Stimulated activated CD4-positive, alpha-beta T cell treated with anti-CD3 and anti-CD28 coated beads, Interleukin-1b, Interleukin-23, amount 100 ng/mL, for 1 hour (primary cell): Measurements from ENCODE around the gene ATP13A2.
"Not testable (repeated sequence)": the region's sequence is repeated elsewhere in the genome, so short reads cannot be mapped to it uniquely, and the experiment has no call there.

Experiments
- DNase-seq, 2 donors: peaks; one replicate each; pipeline ENCODE4 v3.0.0-alpha.2; 2020; ENCODE audit warnings: low read depth in 2 of 2

The ATP13A2 gene

DNA sequence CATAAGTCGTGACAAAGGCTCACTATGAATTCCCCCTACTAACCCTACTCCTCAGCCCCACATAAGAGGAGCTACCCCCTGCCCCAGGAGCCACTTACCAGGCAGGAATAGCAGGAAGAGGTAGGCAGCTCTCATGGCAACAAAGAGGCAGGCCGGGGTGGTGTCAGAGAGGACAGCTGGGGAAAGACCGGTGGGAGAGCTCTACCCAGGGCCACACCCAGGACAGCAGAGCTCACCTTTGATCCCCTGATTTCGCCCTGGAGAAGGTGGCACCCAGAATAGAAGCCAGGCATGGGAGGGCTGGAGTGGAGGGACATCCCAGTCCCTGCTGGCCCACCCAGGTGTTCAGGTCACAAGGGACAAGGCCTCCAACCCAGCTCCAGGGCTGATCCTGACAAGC lies 33.6 kb downstream of the ATP13A2 start:
- DNase-seq: no peak

DNA sequence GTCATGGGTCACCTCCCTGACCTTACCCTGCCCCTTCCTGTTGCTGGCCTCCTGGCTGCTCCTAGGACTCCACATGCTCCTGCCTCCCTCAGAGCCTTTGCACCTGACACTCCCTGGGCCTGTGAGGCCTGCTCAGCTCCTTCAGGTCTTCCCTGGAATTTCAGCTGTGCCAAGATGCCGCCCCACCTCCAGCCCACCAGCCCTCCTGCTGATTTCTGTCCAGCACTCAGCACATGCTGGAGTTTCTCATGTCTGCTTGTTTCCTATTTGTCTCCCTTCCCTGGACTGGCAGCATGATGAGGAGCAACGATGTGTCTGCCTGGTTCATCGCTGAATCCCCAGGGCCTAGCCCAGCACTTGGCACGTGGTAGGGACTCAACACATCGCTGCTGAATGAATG lies 34.4 kb downstream of the ATP13A2 start:
- DNase-seq: no peak

- no peak for DNase-seq
Measured at GRCh38 chr1:16976966-16977365, 34.8 kb downstream of the ATP13A2 start.

DNA sequence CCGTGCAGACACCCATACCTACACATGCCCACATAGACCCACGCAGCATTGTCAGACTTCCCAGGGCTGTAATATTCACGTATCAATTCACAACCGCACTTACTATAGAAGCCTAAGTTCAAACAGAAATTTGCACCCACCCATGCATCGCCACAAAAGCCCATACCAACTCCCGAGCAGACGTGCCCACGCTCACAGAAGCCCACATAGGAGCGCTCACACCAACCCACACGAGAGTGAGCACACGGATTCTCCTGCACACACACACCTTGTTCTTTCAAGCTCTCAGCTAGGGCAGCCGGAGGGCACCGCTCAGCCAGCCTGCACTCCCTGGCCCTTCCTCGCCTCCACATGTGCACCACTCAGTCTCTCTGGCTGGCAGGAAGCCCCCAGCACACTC lies 35.9 kb downstream of the ATP13A2 start:
- DNase-seq: no peak

GRCh38 chr1:16975211-16975610 lies 36.5 kb downstream of the ATP13A2 start:
- DNase-seq: no peak

DNA sequence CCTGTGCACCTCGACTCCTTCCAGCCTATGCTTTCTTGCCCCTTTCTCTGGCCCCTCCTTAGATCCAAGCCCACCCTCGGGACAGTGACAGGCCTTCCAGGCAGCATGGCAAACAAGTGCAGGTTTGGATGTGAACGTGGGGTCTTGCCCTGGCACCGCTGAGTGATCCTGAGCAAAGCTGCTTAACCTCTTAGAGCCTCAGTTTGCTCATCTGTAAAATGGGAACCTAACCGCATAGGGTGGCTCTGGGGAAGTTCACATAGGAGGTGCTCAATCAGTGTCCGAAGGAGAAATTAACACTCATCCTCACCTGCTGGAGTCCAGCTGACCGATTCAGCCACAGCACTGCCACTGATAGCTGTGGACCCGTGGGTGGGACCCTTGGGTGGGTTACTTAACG lies 38.5 kb downstream of the ATP13A2 start:
- no peak for DNase-seq

GRCh38 chr1:16972189-16972895 lies 39.4 kb downstream of the ATP13A2 start:
- no peak for DNase-seq

GRCh38 chr1:16971341-16972188 lies 40.2 kb downstream of the ATP13A2 start:
- no peak for DNase-seq

DNA sequence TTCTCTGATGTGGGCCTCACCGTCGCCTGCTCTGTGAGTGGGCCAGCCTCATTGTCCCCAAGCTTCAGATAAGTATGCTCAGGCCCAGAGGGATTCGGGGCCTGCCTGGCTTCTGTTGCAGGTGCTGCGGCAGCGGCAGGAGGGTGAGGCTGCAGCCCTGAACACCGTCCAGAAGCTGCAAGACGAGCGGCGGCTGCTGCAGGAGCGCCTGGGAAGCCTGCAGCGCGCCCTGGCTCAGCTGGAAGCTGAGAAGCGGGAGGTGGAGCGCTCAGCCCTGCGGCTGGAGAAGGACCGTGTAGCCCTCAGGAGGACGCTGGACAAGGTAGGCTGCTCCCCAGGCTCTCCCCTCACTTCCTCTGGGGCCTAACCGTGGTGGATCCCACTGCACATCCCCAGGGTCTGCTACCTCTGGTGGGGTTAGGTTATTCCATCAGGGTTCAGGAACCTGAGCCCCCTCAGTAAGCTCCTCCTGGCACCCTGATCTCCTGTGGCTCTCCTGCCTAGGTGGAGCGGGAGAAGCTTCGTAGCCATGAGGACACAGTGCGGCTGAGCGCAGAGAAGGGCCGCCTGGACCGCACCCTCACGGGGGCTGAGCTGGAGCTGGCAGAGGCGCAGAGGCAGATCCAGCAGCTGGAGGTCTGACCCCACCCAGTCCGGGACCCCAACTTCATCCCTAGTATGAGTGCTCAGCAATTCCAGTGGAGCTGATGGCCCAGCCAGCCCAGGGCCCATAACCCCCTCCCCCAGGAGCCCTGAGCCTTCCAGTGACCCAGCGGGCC lies 41.4 kb downstream of the ATP13A2 start:
- no peak for DNase-seq

DNA sequence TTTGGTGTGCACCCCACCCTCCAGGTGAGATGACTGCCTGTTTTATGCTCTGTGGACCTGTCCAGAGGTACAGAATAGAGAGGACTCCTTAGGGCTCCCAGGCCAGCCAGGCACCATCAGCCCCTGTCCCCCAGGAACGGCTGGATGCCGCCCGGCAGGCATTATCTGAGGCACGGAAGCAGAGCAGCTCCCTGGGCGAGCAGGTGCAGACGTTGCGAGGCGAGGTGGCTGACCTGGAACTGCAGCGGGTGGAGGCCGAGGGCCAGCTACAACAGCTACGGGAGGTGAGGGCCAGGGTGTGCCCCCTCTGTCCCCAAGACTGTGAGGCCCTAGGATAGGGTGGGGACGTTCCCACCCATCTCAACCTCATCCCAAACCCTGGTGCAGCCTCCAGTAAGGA lies 42.1 kb downstream of the ATP13A2 start:
- no peak for DNase-seq

DNA sequence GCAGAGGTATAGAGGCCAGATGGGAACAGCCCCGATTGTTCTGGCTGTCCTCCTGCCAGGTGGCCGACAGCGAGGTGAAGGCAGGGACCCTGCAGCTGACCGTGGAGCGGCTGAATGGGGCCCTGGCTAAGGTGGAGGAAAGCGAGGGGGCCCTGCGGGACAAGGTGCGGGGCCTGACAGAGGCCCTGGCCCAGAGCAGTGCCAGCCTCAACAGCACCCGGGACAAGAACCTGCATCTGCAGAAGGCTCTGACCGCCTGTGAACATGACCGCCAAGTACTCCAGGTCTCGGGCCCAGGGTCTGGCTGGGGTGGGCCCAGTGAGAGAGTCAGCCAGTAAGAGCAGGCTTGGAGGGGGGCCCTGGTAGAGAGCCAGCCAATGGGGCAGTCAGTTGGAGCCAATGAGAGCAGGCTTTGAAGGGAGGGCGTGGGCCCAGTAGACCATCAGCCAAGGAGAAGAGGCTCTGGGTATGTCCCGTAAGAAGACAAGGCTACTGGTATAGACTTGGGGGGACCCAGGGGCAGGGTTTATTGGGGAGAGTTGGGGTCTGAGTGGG lies 42.6 kb downstream of the ATP13A2 start:
- no peak for DNase-seq

DNA sequence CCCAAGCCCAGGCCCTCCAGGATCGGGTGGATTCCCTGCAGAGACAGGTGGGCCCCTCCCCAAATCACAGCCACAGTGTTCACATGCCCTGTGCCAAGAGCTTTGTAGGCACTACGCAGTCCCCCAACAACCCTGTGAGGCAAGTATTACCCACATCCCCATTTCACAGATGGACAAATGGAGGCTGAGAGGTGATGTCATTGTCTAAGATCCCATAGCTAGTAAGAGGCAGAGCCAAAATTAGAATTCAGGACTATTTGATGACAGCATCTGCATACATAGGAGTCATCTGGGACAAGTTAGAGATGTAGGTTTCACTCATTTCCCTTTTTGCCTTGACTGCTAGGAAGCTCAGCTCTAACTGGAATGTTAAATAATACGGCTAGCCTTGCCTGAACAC lies 43.4 kb downstream of the ATP13A2 start:
- DNase-seq: no peak

GRCh38 chr1:16967962-16968361 lies 43.8 kb downstream of the ATP13A2 start:
- DNase-seq: no peak

- no peak for DNase-seq
Measured at GRCh38 chr1:16967095-16967575, 44.6 kb downstream of the ATP13A2 start.

- no peak for DNase-seq
Measured at GRCh38 chr1:16966282-16966681, 45.4 kb downstream of the ATP13A2 start.

DNA sequence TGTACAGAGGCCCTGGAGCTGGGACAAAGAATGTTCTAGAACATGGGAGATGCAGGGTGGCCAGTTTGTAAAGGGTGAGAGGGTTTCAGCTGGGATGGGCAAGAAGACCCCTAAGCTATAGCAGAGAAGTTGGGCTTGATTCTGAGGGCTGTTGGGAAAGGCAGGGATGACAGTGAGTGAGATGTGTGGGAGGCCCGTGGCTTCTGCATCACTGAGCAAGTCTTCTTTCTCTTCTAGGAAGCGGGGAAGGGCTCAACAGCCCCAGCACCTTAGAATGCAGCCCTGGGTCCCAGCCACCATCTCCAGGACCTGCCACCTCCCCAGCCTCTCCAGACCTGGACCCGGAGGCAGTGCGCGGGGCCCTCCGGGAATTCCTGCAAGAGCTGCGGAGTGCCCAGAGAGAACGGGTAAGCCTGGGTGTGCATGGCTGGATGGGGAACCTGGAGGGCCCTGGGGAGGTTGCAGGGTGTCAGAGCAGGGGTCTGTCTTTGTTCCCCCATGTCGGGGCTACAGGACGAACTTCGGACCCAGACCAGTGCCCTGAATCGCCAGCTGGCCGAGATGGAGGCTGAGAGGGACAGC lies 46.2 kb downstream of the ATP13A2 start:
- no peak for DNase-seq

- not testable (repeated sequence) for DNase-seq
Measured at GRCh38 chr1:16964169-16964568, 47.6 kb downstream of the ATP13A2 start.

DNA sequence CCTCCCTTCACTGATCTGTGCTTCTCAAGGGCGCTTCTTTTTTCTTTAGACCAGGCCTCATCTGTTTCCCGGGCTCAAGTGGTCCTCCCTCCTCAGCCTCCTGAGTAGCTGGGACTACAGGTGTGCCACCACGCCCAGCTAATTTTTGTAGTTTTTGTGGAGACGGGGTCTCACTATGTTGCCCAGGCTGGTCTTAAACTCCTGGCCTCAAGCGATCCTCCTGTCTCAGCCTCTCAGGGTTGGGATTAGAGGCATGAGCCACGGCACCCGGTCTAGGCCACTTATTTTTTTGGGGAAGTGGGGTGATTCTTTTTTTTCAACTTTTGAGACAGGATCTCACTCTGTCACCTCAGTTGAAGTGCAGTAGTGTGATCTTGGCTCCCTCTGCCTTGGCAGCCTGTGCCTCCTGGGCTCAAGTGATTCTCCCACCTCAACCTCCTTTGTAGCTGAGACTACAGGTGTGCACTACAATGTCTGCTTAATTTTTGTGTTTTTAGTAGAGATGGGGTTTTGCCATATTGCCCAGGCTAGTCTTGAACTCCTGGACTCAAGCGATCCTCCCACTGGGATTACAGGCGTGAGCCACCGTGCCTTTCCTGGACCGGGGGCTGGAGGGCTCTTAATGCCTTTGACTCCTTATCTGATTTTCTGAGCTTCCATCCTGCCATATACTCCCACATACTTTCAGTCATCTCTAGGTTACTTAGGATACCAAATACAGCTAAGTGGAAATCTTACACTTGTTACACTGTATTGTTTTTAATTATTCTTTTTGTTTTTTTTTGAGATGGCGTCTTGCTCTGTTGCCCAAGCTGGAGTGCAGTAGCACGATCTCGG lies 50.2 kb downstream of the ATP13A2 start:
- no peak for DNase-seq

DNA sequence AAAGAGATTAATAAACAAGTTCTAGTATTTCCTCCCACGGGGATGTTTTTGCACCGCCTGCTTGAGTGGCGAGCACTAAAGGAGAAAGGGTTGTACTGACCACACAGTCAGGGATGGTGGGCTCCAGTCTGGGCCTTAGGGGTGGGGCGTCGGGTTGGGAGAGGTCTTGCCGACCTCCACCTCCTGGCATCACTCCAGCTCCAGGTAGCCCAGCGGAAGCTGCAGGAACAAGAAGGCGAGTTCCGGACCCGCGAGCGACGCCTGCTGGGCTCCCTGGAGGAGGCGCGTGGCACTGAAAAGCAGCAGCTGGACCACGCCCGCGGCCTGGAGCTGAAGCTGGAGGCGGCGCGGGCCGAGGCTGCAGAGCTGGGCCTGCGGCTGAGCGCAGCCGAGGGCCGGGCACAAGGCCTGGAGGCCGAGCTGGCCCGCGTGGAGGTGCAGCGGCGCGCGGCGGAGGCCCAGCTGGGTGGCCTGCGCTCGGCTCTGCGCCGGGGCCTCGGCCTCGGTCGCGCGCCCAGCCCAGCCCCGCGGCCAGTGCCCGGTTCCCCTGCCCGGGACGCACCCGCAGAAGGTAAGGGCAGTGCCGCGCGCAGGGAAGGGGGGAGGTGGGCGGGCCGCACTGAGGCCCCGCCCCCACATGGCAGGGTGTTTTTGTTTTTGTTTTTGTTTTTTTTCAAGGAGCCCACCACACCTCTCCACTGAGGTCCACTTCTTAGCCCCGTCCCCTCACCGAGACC lies 51.0 kb downstream of the ATP13A2 start:
- peak; percentile 46 to 58 for DNase-seq

DNA sequence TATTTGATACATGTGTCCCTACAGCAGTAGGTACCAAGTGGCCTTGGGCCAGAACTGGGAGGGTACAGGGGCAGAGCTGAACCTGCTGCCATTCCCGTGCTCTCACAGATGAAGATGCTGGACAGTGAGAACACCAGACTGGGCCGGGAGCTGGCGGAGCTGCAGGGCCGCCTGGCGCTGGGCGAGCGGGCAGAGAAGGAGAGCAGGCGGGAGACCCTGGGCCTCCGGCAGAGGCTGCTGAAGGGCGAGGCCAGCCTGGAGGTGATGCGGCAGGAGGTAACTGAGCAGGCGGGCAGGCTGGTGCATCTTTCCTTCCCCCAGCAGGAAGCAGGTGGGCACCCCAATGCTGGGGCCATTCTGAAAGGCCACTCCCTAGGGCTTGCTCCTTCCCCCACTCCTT lies 53.3 kb downstream of the ATP13A2 start:
- DNase-seq: no peak
